B cell (primary cell): ENCODE measurements around the gene ARHGEF6. TPM values are rescaled to one million over a fixed set of nuclear protein-coding genes. Genes with fewer than 3 reads are reported as not detected.

Experiments used
- ATAC-seq: fragments of 200-7000 bp; cut with Tn5 transposase; one replicate; pipeline ENCODE4 v1.10.0; 2021; ENCODE audit warnings: low read depth, mild to moderate bottlenecking, moderate number of reproducible peaks, moderate library complexity
- CTCF ChIA-PET: fragments of 350-600 bp; sonication (Branson Sonifier 250); formaldehyde crosslinking; loops from one replicate; lab custom pipeline; 2021; ENCODE audit warnings: antibody characterized with exemption, inconsistent platforms; lab: Charles Lee
- POLR2A ChIA-PET: fragments of 350-600 bp; sonication (Branson Sonifier 250); formaldehyde crosslinking; loops from one replicate; lab custom pipeline; 2021; ENCODE audit warnings: antibody characterized with exemption; lab: Charles Lee
- DNase-seq: peaks from one replicate; pipeline ENCODE4 v3.0.0; 2013
- H2AFZ ChIP-seq: 2 replicates; pipeline ENCODE4 v1.6.1; 2012; ENCODE audit warnings: mild to moderate bottlenecking, low read depth, low read length; ENCODE audit not compliant: insufficient read depth, poor library complexity, severe bottlenecking
- H3K27ac ChIP-seq, 2 donors: 1 replicate in 1 of 2; 2 replicates in 1 of 2; pipeline ENCODE4 v1.5.1; 2012 to 2013; ENCODE audit warnings: low read length in 2 of 2, mild to moderate bottlenecking in 2 of 2, moderate library complexity in 1 of 2
- H3K27me3 ChIP-seq, 4 experiments: fragments of 200-600 bp in 1 of 4; sonication (generic) in 1 of 4; replicated peaks in 1 of 4; 1 replicate in 2 of 4; 2 replicates in 2 of 4; pipeline versions ENCODE4 v1.6.1 to v1.7.0; 2013 to 2016; ENCODE audit warnings: low read length in 3 of 4, mild to moderate bottlenecking in 2 of 4, mixed read lengths in 1 of 4, moderate library complexity in 1 of 4; ENCODE audit not compliant: insufficient read depth in 4 of 4, control insufficient read depth in 3 of 4; ENCODE audit errors: control extremely low read depth in 1 of 4
- H3K36me3 ChIP-seq, 2 experiments: replicated peaks in 1 of 2; 1 replicate in 1 of 2; 2 replicates in 1 of 2; pipeline versions ENCODE4 v1.6.1 to v1.7.1; 2013; ENCODE audit warnings: low read length in 1 of 2; ENCODE audit not compliant: insufficient read depth in 2 of 2, control insufficient read depth in 1 of 2; ENCODE audit errors: control extremely low read depth in 1 of 2, extremely low read depth in 1 of 2
- H3K4me1 ChIP-seq, 2 donors: fragments of 200-600 bp in 1 of 2; sonication (generic) in 1 of 2; 1 replicate in 1 of 2; 2 replicates in 1 of 2; pipeline versions ENCODE4 v1.5.1 to v1.6.1; 2013 to 2017; ENCODE audit warnings: low read length in 2 of 2; ENCODE audit not compliant: control insufficient read depth in 2 of 2, insufficient read depth in 2 of 2
- H3K4me2 ChIP-seq: replicated peaks from 2 replicates; pipeline ENCODE3; 2012; ENCODE audit warnings: mild to moderate bottlenecking, low read depth, low read length; ENCODE audit not compliant: poor library complexity, severe bottlenecking
- H3K4me3 ChIP-seq, 5 experiments: fragments of 200-600 bp in 1 of 5; sonication (generic) in 1 of 5; 1 replicate in 3 of 5; 2 replicates in 2 of 5; pipeline versions ENCODE4 v1.5.1 to v1.7.0; 2011 to 2016; ENCODE audit warnings: low read length in 4 of 5, mild to moderate bottlenecking in 4 of 5, low read depth in 2 of 5, control low read depth in 1 of 5, moderate library complexity in 1 of 5; ENCODE audit not compliant: insufficient read depth in 1 of 5; ENCODE audit errors: control extremely low read depth in 1 of 5, extremely low read depth in 1 of 5
- H3K79me2 ChIP-seq: fragments of 200-600 bp; sonication (generic); one replicate; pipeline ENCODE4 v1.6.0; 2016; ENCODE audit warnings: low read length; ENCODE audit not compliant: control insufficient read depth, insufficient read depth
- H3K9ac ChIP-seq: fragments of 200-600 bp; sonication (generic); 2 replicates; pipeline ENCODE4 v1.6.1; 2017; ENCODE audit warnings: mild to moderate bottlenecking, low read length, moderate library complexity
- H3K9me3 ChIP-seq, 3 donors: one replicate each; pipeline versions ENCODE4 v1.6.1 to v1.7.1; 2013; ENCODE audit warnings: low read length in 2 of 3; ENCODE audit not compliant: control insufficient read depth in 2 of 3, insufficient read depth in 1 of 3; ENCODE audit errors: control extremely low read depth in 1 of 3
- H4K20me1 ChIP-seq: 2 replicates; pipeline ENCODE4 v1.6.0; 2012; ENCODE audit warnings: mild to moderate bottlenecking, low read length; ENCODE audit not compliant: insufficient read depth, control insufficient read depth, poor library complexity, severe bottlenecking
- H3K27ac Mint-ChIP-seq: one replicate; pipeline ENCODE4 v1.8.0; 2021; ENCODE audit warnings: mixed read lengths
- H3K27me3 Mint-ChIP-seq: one replicate; pipeline ENCODE4 v1.8.0; 2021; ENCODE audit warnings: mixed read lengths
- H3K4me1 Mint-ChIP-seq: one replicate; pipeline ENCODE4 v1.8.0; 2021; ENCODE audit warnings: mixed read lengths
- H3K4me3 Mint-ChIP-seq: one replicate; pipeline ENCODE4 v1.8.0; 2021; ENCODE audit warnings: mixed read lengths
- H3K9me3 Mint-ChIP-seq: one replicate; pipeline ENCODE4 v1.8.0; 2022; ENCODE audit warnings: mixed read lengths; ENCODE audit not compliant: insufficient read depth
- CTCF ChIP-seq: fragments of 200-600 bp; IDR thresholded peaks from one replicate; pipeline ENCODE4 v1.8.0; 2022; ENCODE audit warnings: antibody characterized with exemption, mild to moderate bottlenecking
- EZH2 ChIP-seq: IDR thresholded peaks from 2 replicates; pipeline ENCODE4 v1.6.1; 2012; ENCODE audit warnings: borderline replicate concordance, low read depth, mild to moderate bottlenecking, moderate library complexity, low read length; ENCODE audit not compliant: insufficient read depth, poor library complexity, severe bottlenecking
- WGBS: methylation state at CpG from one replicate; pipeline ENCODE4 v1.1.5; 2013; ENCODE audit warnings: missing lambda C conversion rate; ENCODE audit not compliant: insufficient coverage; 5-methylcytosine and 5-hydroxymethylcytosine counted together
- intact Hi-C: fragments of 100-400 bp; cut with micrococcal nuclease; formaldehyde crosslinking; loops from one replicate; pipeline ENCODE4 v1.10.0; 2022
- polyA plus RNA-seq: library from polyadenylated mRNA; depleted of rRNA; stranded (reverse); fragments of >200 nt; gene quantifications from 2 replicates; pipeline ENCODE4 v1.2.3, GENCODE V29; 2012
- total RNA-seq, 2 donors: library from RNA; stranded (reverse); fragments of 120-200 nt in 1 of 2; gene quantifications; 1 replicate in 1 of 2; 2 replicates in 1 of 2; pipeline versions ENCODE4 v1.2.3 to v1.2.4, GENCODE V29; 2013 to 2022

The ARHGEF6 gene
- total and polyA plus RNA-seq, 2 donors (not counting 1 experiment from before 2014, with no cell fraction given): 29.6 to 43.4 TPM

- Mint-ChIP-seq H3K4me3 (no peak overlapping the region), H3K27me3 (no peaks in the 10 kb centered on the region), H3K9me3 (no peaks in the 10 kb centered on the region), H3K27ac (no peak overlapping the region), H3K4me1 (no peaks in the 10 kb centered on the region)
- no peak overlapping the region for H3K4me2 ChIP-seq
- H3K36me3 ChIP-seq: no peaks in the 10 kb centered on the region
- POLR2A ChIA-PET: no interaction called here
- ATAC-seq (no peak), DNase-seq (no peak)
- CTCF ChIA-PET: no interaction called here
- no peak overlapping the region for H3K4me3 ChIP-seq
- intact Hi-C loops: no loop called here
- no peak overlapping the region for H2AFZ ChIP-seq
- no peak overlapping the region for H3K27ac ChIP-seq
- no peaks in the 10 kb centered on the region for H3K79me2 ChIP-seq
- H3K9ac ChIP-seq: no peak overlapping the region
- WGBS: no CpG with 5 or more reads among the region's 2 CpGs
- TF ChIP-seq CTCF (no peak), EZH2 (no peak)
- no peaks in the 10 kb centered on the region for H3K27me3 ChIP-seq
- H3K9me3 ChIP-seq: no peaks in the 10 kb centered on the region
- no peaks in the 10 kb centered on the region for H4K20me1 ChIP-seq
- no peaks in the 10 kb centered on the region for H3K4me1 ChIP-seq
These were observed 154.5 kb downstream of the ARHGEF6 start for GRCh38 chrX:136626237-136626636.

GRCh38 chrX:136625246-136625645, 155.5 kb downstream of the ARHGEF6 start:
- Histone ChIP-seq H3K79me2 (no peaks in the 10 kb centered on the region), H3K9ac (no peak overlapping the region), H3K27me3 (no peaks in the 10 kb centered on the region), H3K4me2 (no peak overlapping the region), H3K4me3 (no peak overlapping the region), H3K9me3 (no peaks in the 10 kb centered on the region), H3K36me3 (no peaks in the 10 kb centered on the region), H3K27ac (no peak overlapping the region), H3K4me1 (no peaks in the 10 kb centered on the region), H4K20me1 (no peaks in the 10 kb centered on the region), H2AFZ (no peak overlapping the region)
- H3K4me1 Mint-ChIP-seq: no peaks in the 10 kb centered on the region
- H3K4me3 Mint-ChIP-seq: no peak overlapping the region
- H3K9me3 Mint-ChIP-seq: no peaks in the 10 kb centered on the region
- TF ChIP-seq CTCF: no peak
- TF ChIP-seq EZH2: no peak
- ChIA-PET CTCF (no interaction called here), POLR2A (no interaction called here)
- no peak overlapping the region for H3K27ac Mint-ChIP-seq
- no peaks in the 10 kb centered on the region for H3K27me3 Mint-ChIP-seq
- DNase-seq (no peak), ATAC-seq (no peak)
- WGBS: 100% methylated on average over 1 of the region's 2 CpGs
- intact Hi-C loops: no loop called here
